Right lobe of liver (tissue), 6 donors: ENCODE results near the gene MIPEP. TPM values are rescaled to one million over a fixed set of nuclear protein-coding genes. Genes with fewer than 3 reads are reported as not detected.

Source experiments
- ATAC-seq, 4 donors: fragments of 200-7000 bp; cut with Tn5 transposase; one replicate each; pipeline ENCODE4 v1.9.1; 2020; ENCODE audit warnings: mild to moderate bottlenecking in 4 of 4, moderate library complexity in 4 of 4
- DNase-seq, 3 donors: peaks; one replicate each; pipeline ENCODE4 v3.0.0-alpha.2; 2020
- H3K27ac ChIP-seq, 3 donors: fragments of 200-600 bp; one replicate each; pipeline ENCODE4 v1.8.0; 2022
- H3K27me3 ChIP-seq, 2 donors: fragments of 200-600 bp; one replicate each; pipeline ENCODE4 v1.8.0; 2022
- H3K36me3 ChIP-seq, 4 donors: fragments of 200-600 bp; sonication (generic) in 1 of 4; one replicate each; pipeline versions ENCODE4 v1.5.1 to v1.8.0; 2017 to 2022; ENCODE audit warnings: control low read depth in 1 of 4
- H3K4me1 ChIP-seq, 4 donors: fragments of 200-600 bp; sonication (generic) in 1 of 4; one replicate each; pipeline versions ENCODE4 v1.5.1 to v1.8.0; 2017 to 2022; ENCODE audit warnings: control low read depth in 1 of 4
- H3K4me3 ChIP-seq, 3 donors: fragments of 200-600 bp; one replicate each; pipeline ENCODE4 v1.8.0; 2022
- H3K9me3 ChIP-seq, 4 donors: fragments of 200-600 bp; sonication (generic) in 1 of 4; one replicate each; pipeline versions ENCODE4 v1.5.1 to v1.8.0; 2017 to 2022; ENCODE audit warnings: control low read depth in 1 of 4
- CTCF ChIP-seq, 4 donors: fragments of 200-600 bp in 3 of 4; fragments of 450-650 bp in 1 of 4; IDR thresholded peaks; one replicate each; pipeline versions ENCODE4 v1.5.1 to v1.8.0; 2016 to 2022; ENCODE audit warnings: antibody characterized with exemption in 4 of 4, mild to moderate bottlenecking in 2 of 4
- POLR2A ChIP-seq: fragments of 450-650 bp; IDR thresholded peaks from one replicate; pipeline ENCODE4 v1.6.1; 2017; ENCODE audit warnings: antibody characterized with exemption, mild to moderate bottlenecking
- WGBS: methylation state at CpG from one replicate; pipeline ENCODE4 v1.1.6; 2018; ENCODE audit warnings: low coverage, low lambda C conversion rate; ENCODE audit not compliant: insufficient coverage; ENCODE audit errors: missing lambda C conversion rate; 5-methylcytosine and 5-hydroxymethylcytosine counted together
- intact Hi-C, 2 donors: fragments of 100-400 bp; cut with DNase I; formaldehyde crosslinking; loops; one replicate each; pipeline versions ENCODE4 v1.11.2 to v1.14.1; 2022
- total RNA-seq, 6 experiments: library from RNA; depleted of rRNA in 2 of 6; stranded (reverse); fragments of >200 nt in 2 of 6; fragmentation: NEBNext Ultra II Directional in 3 of 6; extraction: Animal tissue kit (Norgen Biotek cat#: 25700) in 3 of 6; gene quantifications; one replicate each; pipeline versions ENCODE4 v1.1.0 to v1.2.4, GENCODE V29; 2016 to 2023
- donor health status: DM: no; HTN: yes; CAD: no.
- donor health status: DM: no; HTN: no; CAD: no.
- donor health status: DM: no; HTN: no; CAD: no.
- donor health status: DM: no; HTN: yes; CAD: no.
- donor health status: DM: no; HTN: yes; CAD: no.

MIPEP gene
- total RNA-seq, 6 experiments from 2014 or later: 8.2 to 15.2 (median 11.8) TPM

- no peak for TF ChIP-seq CTCF (IDR thresholded peaks at IDR 0.05)
- TF ChIP-seq POLR2A: no peak
- DNase-seq: no peak
- intact Hi-C loops: no loop called here
- H3K4me1 ChIP-seq: no peaks in the 10 kb centered on the region
- no peak overlapping the region for H3K4me3 ChIP-seq
- WGBS: 44% methylated on average over 1 of the region's 1 CpG
- no peaks in the 10 kb centered on the region for H3K9me3 ChIP-seq
- no peak for ATAC-seq
- H3K36me3 ChIP-seq: no peaks in the 10 kb centered on the region
- H3K27ac ChIP-seq: no peak overlapping the region
- no peaks in the 10 kb centered on the region for H3K27me3 ChIP-seq
Measured at GRCh38 chr13:23799945-23800344, 89.3 kb downstream of the MIPEP start.

- no peak overlapping the region for H3K27ac ChIP-seq
- WGBS: 89% methylated on average over 5 of the region's 5 CpGs
- H3K36me3 ChIP-seq: no peaks in the 10 kb centered on the region
- H3K27me3 ChIP-seq: no peaks in the 10 kb centered on the region
- no peak overlapping the region for H3K4me3 ChIP-seq
- no peak for TF ChIP-seq POLR2A
- no peak for TF ChIP-seq CTCF (IDR thresholded peaks at IDR 0.05)
- intact Hi-C loops: no loop called here
- no peaks in the 10 kb centered on the region for H3K4me1 ChIP-seq
- no peaks in the 10 kb centered on the region for H3K9me3 ChIP-seq
- ATAC-seq (no peak), DNase-seq (no peak)
Measured at GRCh38 chr13:23797276-23797903, 91.8 kb downstream of the MIPEP start.

- no peak overlapping the region for H3K27ac ChIP-seq
- no peaks in the 10 kb centered on the region for H3K36me3 ChIP-seq
- DNase-seq (no peak), ATAC-seq (peak in 1 of 4 donors; percentile 62)
- intact Hi-C loops: no loop called here
- H3K27me3 ChIP-seq: no peaks in the 10 kb centered on the region
- H3K4me3 ChIP-seq: no peak overlapping the region
- H3K9me3 ChIP-seq: no peaks in the 10 kb centered on the region
- 59% methylated on average over 2 of the region's 2 CpGs for WGBS
- H3K4me1 ChIP-seq: no peaks in the 10 kb centered on the region
- TF ChIP-seq CTCF (IDR thresholded peaks at IDR 0.05): no peak
- TF ChIP-seq POLR2A: no peak
Measured at GRCh38 chr13:23796551-23796950, 92.6 kb downstream of the MIPEP start.

GRCh38 chr13:23794267-23795161, 94.7 kb downstream of the MIPEP start:
- H3K27me3 ChIP-seq: no peaks in the 10 kb centered on the region
- H3K4me1 ChIP-seq: no peaks in the 10 kb centered on the region
- intact Hi-C loops: no loop called here
- no peak overlapping the region for H3K4me3 ChIP-seq
- DNase-seq (no peak), ATAC-seq (no peak)
- no peak overlapping the region for H3K27ac ChIP-seq
- no peaks in the 10 kb centered on the region for H3K9me3 ChIP-seq
- H3K36me3 ChIP-seq: no peaks in the 10 kb centered on the region
- WGBS: 62% methylated on average over 7 of the region's 7 CpGs
- no peak for TF ChIP-seq CTCF (IDR thresholded peaks at IDR 0.05)
- TF ChIP-seq POLR2A: no peak
